ENCODE results near the gene RSPRY1.
A peak's percentile ranks its signal among the peaks of the same experiment; 100 is the strongest.

Gene RSPRY1

DNA sequence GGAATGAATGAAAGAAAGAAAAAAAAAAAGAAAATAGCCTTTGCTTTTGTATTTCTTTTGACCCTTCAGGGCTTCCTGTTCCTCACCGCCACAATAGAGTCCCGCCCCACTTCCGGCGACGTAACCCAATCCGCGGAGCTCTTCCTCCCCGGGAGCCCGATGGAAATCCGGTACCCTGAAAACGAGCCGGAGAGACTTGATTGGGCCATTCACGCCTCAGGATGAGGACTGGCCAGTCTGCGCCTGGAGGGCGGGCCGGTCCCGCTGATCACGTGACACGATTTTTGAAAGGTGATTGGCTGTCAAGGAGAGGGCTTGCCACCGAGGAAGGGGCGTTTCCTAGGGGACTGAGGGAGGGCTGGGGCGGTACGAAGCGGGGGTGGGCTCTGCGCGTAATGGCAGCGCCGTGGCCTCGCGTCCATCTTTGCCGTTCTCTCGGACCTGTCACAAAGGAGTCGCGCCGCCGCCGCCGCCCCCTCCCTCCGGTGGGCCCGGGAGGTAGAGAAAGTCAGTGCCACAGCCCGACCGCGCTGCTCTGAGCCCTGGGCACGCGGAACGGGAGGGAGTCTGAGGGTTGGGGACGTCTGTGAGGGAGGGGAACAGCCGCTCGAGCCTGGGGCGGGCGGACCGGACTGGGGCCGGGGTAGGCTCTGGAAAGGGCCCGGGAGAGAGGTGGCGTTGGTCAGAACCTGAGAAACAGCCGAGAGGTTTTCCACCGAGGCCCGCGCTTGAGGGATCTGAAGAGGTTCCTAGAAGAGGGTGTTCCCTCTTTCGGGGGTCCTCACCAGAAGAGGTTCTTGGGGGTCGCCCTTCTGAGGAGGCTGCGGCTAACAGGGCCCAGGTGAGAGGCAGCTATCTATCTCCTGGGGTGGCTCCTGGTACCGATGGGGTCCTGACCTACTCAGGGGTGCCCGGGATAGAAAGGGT is at the start of gene RSPRY1, which contains the start of gene PSME3IP1:
Gene RSPRY1 (plus strand): TSS at position 385 of the 927 bp plus-strand sequence. CDS start 18,330 bp downstream, outside the sequence.
Gene PSME3IP1 (minus strand): TSS at position 95 of the 927 bp plus-strand sequence. CDS start 12,185 bp downstream, outside the sequence.
- peak; percentile 100 for DNase-seq

- no peak for DNase-seq
Measured at GRCh38 chr16:57137043-57137442, 49.1 kb upstream of the RSPRY1 start.

- no peak for DNase-seq
Measured at GRCh38 chr16:57137566-57138273, 48.4 kb upstream of the RSPRY1 start.

- DNase-seq, result no peak
Measured at GRCh38 chr16:57138281-57138935, 47.7 kb upstream of the RSPRY1 start.

GRCh38 chr16:57140931-57141668 is 45.0 kb upstream of the RSPRY1 start:
- no peak for DNase-seq

DNA sequence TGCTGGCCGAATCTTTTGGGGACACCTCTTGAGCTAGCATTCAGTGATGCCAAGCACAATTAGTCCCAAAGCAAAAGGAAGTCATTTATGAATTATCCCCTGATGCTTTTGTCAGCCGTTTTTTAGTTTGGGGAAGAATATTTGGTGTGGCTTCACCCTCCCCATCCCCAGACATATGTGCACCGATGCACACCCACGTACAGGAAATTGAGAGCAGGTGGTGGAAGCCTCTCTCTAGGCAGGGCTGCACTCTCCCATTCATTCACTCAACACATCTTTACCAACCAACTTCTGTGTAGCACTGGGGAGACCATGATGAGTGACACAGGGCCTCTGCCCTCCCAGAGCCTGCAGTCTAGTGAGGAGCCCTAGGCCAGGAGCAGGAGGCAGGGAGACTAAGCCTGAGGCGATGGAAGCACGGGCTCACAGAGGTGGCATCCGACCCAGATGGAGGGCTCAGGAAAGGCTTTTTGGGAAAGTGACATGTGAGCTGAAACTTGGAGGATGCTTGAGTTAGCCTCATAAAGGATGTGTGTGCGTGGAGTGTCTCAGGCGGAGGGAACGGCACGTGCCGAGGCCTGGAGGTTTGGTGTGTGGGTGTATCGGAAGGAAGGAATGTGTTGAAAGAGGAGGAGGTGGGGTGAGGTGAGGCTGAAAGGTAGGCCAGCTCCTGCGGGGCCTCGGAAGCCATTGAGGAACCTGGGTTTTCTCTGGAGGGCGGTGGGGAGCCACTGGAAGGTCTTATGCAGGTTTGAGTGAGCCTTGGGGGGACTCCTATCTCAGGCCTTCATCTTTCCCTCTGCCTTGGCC is 44.1 kb upstream of the RSPRY1 start:
- no peak for DNase-seq

DNA sequence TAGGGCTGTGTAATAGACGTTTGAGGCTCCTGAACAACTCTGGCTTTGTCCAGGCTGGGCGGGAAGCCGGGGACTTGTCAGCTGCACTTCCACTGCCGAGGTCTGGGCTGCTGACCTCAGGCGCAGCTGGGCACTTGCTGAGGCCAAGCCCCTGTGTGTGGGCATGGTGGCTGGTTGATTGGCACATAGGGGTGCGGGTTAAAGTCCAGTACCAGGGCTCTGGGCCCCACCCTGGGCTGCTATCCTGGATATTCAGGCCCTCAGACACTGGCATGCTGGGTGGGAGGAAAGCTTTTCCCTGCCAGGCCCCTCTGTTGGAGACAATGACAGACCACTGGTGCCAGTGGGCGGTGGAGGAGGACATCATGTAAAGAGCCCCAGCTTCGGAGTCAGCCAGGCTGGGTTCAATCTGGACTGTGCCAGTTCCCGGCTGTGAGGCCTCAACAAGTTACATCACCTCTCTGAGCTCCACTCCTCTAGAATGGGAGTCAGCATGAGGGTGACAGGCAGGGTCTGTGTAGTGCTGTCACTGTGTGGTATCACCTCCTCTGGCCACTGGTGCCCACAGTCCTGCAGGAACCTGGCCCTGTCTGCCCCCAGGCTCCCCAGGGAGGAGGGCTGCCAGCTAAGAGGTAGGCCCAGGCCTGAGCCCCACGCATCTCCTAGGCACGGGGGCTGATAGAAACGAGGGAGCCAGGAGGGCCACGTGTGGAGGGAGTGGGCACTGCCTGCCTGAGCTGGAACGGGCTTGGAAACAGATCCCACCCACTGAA is 42.8 kb upstream of the RSPRY1 start:
- DNase-seq, result no peak

DNA sequence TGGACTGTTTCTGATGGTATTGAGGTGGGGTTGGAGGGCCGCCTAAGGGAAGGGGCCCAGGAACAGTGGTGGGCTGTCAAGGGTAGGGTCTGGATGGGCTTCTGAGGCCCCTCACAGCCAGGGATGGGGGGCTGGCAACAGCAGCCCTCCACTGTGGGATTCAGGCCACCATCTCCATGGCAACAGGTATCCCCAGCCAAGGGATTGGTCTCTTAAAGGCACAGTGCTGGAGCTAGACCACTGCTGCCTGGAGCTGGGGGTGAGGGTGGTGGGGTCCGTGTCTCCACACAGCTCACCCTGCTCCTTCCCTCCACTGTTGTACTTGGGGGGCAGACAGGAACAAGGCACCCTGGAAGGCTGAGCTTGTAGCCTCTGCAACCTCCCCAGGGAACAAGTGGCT is 42.1 kb upstream of the RSPRY1 start:
- no peak for DNase-seq

GRCh38 chr16:57145046-57146021 is 40.8 kb upstream of the RSPRY1 start:
- peak; percentile 13 for DNase-seq

DNA sequence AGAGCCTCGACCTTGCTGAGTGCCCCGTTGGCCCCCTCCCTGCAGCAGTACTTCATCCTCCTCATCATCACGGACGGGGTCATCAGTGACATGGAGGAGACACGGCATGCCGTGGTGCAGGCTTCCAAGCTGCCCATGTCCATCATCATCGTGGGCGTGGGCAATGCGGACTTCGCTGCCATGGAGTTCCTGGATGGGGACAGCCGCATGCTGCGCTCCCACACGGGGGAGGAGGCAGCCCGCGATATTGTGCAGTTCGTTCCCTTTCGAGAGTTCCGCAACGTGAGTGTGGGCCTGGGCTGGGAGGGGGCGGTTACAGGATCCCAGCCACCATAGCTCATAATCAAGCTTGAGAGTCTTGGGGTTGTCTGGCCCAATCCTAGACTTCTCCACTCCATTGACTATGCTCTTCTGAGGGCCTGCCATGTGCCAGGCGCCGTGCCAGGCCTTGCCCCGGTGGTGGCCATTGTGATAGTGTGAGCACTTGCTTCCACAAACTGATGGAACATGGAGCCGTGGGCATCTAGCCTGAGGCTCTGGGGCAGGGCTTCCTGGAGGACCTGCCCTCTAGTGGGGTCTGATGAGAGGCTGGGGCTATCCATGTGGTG is 40.0 kb upstream of the RSPRY1 start:
- DNase-seq, result no peak

DNA sequence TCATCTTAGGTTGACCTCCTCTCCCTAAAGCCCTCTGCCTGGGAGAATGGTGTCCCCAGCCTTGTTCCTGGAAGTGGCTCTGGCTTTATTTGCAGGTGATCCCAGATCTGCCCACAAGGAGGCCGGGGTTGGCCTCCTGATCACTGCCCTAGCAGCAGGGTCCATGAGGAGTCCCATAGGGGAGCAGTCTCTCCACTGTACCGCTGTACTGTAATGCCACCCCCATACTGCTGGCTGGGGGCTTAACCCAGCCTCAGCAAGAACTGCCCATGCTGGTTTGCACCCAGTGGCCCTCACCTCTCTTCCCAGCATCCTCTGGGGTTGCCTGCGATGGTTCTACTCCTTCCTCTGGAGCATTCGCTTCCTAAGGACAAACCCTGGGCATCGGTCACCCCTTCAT is 39.4 kb upstream of the RSPRY1 start:
- DNase-seq, result peak; percentile 52

- no peak for DNase-seq
Measured at GRCh38 chr16:57147381-57148221, 38.5 kb upstream of the RSPRY1 start.

GRCh38 chr16:57148481-57148880 is 37.6 kb upstream of the RSPRY1 start:
- no peak for DNase-seq

GRCh38 chr16:57149391-57149790 is 36.7 kb upstream of the RSPRY1 start:
- DNase-seq, result no peak

DNA sequence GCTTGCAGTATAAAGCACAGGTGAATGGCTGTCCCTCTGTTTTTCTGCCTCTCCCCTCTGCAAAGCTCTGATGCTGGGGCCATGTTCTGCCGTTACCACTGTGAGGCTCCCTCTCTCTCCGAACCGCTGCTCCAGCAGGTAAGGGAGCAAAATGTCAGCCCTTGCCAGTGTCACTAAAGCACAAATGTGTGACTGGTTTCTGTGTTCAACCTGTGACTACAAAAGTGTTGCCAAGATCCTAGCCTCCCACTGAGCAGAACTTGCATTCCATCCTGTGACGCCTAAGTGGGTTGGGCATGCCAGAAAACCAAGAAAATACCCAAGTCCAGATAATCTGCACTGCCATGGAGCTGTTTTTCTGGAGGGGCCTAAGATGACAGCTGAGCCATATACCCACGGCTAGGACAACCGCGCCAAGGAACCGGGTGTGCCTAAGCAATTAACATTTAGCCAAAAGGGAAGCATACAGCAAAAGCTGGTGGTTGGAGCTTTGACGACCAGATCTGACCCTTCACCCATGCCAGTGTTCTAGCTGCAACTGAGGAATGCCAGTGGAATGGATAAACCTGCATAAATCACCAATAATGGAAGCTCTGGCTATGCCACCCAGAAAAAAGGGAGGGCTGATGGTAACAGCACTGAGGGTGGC is 35.3 kb upstream of the RSPRY1 start:
- DNase-seq, result no peak

DNA sequence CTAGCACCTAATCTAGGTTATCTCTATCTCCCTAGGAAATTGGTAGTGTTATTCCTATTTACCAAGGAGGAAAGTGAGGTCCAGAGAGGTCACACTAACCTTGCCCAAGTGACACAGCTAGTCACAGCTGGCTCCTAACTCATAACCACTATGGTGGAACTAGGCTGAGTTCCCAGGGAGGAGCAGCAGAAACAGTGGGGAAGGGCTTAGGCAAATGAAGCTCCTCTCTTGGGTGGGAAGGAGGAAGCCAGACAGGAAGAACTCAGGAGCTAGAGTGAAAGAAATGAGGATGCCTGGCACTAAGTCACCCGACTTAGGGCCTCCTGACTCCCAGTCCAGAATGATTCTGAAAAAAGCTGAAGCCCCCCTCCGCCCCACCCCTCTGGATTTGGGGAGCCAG is 34.8 kb upstream of the RSPRY1 start:
- no peak for DNase-seq
